ENCODE measurements around the gene PRSS8.

PRSS8 gene

DNA sequence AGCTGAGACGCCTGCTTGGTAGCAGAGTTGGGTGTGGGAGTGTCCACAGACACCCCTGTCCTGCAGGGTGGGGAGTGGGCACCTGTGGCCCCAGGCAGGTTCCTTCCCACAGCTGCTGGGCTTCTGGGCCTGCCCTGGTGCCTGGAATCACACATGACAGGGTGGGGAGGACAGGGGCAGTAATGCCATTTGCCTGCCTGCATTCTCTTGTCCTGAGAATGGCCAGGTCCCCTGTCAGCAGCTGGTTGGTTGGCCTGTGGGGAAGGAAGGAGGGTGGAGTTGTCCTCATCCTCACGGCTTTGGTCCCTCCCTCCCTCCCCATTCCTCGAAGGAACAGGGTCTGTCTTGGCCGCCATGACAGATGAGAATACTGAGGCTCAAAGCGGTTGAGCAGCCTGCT is 52.0 kb downstream of the PRSS8 start:
- no peak for DNase-seq (ENCODE audit: low read depth in 1 of 2, low spot score in 1 of 2)

DNA sequence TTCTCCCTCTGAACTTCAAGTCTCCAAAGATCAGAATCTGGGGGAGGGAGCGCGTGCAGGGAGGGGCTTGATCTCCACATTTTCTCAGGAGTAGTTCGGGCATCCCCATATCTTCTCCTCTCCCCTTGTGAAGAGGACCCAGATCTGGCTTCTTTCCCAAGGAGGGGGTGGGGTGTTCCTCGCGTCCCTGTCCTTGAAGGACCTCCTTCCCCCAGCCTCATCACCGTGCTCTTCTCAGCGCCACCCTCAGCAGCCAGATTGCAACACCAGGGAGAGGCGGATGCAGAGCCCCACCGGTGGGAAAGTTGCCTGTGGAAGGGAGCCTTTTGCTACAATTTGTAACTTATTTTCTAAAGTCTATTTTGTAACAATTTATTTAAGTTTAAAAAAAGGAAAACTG is 52.4 kb downstream of the PRSS8 start:
- no peak for DNase-seq (ENCODE audit: low read depth in 1 of 2, low spot score in 1 of 2)

DNA sequence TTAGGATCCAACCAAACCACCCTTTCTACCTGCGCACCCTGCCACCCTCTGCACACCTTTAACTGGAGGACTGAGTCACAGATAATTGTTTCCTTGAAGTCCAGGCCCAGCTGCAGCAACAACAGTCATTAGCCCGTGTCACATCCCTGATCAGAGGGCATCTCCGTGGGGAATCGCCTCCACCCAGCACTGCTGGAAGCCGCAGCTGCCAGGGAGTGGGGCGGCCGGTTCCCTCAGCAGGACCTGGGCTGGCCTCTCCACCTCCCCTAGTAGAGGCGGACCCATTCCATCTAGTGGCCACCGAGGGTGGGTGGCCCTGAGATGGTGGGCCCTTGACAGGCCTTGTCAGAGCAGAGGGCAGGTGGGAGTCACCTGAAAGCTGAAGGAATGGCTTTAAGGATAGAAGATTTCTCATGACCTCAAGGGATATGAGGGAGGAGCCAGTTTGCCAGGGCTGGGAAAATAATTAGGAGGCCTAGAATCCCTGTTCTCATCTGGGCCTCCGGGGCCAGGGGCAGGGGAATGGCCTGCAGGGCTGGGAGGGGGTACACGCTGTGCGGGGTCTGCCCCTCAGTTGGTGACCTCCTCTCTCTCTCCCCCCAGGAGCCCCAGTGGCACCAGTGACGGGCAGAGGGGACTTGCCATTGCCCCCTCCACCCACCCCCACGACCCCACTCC is 53.0 kb downstream of the PRSS8 start:
- no peak for DNase-seq (ENCODE audit: low read depth in 1 of 2, low spot score in 1 of 2)
